Measurements from ENCODE around the gene TNC.

Gene TNC

DNA sequence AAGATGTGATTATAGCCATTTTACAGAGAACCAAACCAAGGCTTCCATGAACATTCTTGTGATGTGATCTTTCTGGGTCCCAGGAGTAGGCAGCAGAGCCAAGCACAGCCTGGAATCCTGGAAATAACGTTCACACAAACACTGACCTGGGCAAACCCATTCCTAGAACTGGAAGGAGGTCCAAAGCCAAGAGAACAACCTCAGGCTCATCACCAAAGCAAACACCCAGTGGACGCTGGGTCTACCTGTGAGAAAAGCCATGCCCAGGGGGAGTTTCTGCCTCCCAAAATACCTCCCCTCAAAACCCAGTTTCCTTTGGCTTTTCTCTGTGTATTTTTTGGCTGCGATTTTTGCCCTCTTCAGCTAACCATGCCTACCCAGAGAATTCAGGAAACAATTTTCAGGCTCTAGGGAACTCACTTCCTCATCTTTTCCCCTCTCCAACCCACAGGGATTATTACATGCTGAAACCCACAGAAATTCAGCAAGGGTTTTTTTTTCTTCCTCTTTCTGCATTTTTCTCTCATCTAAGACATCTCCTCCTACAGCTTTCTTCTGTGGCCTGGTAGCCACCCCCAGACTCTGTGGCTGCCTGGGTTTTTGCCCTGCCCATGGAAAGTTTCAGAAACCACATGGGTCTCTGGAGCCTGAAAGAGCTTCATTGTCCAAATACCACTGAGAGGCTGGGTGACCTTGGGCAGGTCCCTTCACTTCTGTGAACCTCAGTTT is 75.0 kb downstream of the TNC start:
- peak; percentile 93 for DNase-seq

DNA sequence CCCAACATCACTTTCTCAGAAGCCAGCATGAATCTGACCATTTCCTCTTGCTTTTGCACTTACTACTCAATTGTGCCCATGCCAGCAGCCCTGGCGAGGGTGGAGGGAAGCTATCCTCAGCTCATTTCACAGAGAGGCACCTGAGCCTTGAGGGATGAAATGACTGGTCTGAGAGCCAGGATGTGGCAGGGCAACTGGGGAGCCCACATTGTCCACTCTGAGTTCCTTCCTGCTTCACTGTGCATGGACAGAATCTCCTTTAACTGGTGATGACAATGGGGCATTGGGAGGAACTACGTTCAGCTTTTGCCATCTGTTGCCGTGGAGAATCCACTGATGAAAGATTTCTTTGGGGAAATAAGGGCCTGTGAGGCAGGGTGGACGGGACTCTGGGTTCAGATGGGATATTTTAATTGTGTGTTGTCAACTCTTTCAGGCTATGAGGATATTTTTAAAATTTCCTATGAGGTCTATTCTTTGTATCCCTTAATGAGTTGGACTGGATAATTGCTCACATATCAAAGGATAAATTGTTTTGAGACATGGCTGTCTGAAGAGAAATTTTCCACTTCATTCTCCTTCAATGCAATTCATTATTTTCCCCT is 78.3 kb downstream of the TNC start:
- no peak for DNase-seq

DNA sequence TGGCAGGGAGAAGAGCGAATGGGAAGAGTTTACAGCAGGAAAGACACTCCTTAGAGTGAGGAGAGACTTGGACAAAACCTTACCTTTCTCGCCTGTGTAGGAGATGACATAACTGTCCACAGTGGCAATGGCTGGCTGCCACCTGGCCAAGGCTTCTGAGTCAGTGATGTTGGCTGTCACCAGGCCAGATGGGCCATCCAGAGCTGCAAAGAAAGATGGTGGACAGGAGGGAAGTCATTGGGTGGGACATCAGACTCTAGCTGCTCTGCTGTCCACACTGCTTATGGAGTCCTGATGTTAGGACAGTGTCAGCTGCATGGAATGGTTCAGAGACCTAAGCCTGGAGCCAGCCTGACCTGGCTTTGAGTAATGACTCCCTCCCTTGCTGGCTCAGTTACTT is 79.8 kb downstream of the TNC start:
- no peak for DNase-seq

DNA sequence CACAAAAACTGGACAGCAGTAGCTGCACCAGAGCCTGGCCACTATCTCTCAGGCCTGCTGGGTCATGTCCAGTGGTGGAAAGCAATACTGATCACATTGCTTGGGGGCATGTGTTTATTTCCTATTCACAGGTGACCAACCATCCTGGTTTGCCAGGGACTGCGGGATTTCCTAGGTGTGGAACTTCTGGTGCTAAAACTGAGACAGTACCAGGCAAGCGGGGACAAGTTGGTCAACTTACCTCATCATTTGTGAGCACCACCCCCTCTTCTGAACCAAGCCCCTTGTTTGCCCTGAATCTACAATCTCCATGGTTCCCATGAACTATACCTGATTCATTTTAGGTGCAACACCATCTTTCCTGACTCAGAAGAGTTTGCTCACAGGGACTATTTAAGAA is 81.3 kb downstream of the TNC start:
- no peak for DNase-seq

DNA sequence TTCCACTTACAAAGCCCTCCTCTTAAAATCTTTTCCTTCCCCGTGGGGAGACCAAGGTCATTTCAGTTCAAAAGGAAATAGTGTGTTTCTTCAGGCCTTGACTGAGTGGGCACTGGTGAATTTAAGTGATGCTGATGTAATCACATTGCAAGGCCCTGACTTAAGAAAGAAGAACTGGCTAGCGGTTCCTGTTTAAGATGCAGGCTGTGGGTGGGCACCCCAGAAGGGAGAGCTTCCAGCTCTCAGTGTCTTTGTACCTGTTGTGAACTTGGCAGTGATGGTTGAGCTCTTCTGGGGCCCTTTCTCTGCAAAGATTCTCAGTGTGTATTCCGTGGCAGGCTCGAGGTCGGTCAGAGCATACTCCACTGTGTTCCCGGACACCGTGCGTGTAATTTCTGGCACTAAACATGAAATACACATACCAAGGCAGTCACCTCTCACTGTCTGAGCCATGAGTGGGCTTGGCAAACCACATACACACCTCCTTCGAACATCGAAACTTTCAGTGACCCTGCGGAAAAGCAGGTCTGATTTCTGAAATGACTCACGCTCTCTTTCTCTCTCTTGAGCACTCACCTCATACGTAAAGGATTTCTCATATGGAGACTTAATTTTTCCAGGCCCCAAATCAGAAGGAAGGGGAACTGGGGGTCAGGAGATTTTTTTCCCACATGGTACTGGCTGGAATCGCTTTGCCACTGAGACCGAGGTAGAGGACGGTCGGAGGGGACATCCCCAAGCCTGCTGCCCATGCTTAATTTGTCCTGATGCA is 81.9 kb downstream of the TNC start:
- peak; percentile 95 for DNase-seq

DNA sequence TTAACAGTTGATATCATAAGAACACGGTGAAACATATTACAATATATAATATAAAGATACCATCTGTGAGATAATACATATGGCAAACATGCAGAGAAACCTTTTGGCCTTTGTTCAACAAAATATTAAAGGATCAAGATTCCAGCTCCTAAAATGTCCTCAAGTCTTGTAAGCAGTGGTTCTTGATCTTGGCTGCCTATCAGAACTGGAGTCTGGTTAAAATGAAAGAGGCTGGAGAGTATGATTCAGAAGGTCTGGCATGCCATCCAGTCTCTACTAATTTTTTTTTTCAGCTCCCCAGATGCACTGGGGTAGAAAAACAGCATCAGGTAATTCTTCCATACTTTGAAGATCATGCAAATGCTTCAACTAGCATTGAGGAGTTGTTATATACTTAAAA is 83.2 kb downstream of the TNC start:
- no peak for DNase-seq

DNA sequence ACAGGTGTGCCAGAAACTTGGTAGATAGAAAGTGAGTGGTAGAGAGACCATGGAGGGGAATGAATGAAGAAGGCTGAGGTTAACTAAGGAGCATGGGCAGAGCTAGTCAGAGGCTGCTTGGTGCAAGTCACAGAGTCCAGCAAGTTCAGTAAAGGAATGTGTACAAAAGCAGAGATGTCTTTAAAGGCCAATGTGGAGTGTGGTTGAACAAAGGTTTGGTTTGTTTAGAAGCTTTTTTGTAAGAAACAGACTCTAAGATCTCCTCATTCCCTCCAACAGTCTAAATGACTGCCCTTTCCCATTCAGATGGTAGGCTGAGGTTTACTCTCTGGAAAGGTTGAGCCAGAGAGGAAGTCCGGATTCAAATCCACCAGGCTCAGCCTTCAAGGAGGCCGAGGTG is 84.2 kb downstream of the TNC start:
- no peak for DNase-seq

DNA sequence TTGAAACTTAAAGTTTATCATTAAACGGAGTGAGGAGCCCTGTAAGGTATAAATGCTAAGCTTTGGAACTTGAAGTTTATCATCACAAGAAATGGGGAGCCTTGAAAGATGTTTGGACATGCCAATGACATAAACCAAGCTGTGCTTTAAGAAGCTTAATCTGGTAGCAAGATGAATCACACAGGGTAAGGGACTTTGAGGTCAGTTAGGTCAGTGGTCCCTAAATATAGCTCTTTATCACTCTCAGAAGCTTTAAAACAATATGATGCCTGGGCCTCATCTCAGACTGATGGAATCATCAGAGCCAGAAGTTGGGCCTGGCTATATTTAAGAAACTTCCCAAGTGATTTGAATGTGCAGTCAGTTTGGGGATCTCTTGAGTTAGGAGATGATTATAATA is 85.7 kb downstream of the TNC start:
- no peak for DNase-seq

DNA sequence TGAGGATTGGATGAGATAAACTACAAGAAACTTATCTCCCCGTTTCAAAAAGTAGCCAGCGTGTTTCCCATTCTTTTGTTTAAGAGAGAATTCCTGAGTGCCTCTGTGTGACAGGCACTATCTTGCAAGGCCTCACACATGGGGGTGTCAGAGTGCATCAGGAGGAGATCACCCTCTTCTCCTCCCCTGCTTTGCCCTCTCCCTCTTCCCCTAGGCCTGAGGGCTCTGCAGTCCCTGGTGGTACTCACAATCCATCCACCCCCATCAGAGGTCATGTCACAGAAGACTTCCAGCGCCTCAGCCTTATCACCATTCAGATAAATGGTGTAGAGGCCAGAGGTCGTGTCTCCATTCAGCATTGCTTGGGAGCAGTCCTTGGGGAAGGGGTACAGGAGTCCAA is 88.0 kb downstream of the TNC start:
- no peak for DNase-seq

DNA sequence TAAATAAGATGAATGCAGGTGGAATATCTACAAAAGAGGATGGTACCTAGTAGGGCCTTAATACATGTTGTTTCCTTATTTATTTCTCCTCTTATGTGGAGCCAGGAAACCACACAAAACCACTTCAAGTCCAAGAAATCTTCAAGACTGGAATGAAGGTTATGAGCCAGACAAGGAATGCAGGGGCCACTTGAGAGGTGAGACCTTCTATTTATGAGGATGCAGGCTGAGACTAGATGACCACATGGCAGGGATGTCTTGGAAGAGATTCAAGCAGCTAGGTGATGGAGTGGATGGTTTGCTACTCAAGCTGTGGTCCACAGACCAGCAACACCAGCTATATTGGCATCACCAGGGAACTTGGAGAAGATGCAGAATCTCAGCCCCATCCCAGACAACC is 92.2 kb downstream of the TNC start:
- no peak for DNase-seq

DNA sequence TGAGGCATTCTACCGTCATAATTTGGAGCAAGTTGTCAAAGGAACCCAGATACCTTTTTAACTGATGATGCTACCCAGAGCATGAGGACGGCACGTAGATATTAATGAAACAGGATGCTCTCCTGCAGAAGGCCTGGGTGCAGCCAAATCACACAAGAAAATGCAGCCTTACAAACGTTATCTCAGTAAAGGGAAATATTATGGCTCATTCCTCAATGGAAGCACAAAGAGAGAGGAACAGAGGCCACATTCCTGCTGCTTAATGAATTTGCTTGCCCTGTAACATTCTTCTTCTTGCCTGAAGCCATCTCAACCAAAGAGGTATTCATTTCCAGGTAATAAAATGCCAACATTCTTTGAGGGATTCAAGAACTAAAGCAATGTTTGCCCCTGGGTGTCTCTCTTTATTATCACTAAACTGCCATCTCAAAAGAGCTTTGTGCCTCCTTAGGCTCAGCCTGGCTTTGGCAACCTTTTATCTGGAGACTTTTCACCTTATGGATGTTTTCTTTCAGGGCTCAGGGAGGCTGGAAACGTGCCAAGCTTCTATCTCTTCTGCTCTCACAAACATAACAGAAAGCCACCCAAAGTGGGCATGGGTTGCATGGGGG is 92.9 kb downstream of the TNC start:
- no peak for DNase-seq

DNA sequence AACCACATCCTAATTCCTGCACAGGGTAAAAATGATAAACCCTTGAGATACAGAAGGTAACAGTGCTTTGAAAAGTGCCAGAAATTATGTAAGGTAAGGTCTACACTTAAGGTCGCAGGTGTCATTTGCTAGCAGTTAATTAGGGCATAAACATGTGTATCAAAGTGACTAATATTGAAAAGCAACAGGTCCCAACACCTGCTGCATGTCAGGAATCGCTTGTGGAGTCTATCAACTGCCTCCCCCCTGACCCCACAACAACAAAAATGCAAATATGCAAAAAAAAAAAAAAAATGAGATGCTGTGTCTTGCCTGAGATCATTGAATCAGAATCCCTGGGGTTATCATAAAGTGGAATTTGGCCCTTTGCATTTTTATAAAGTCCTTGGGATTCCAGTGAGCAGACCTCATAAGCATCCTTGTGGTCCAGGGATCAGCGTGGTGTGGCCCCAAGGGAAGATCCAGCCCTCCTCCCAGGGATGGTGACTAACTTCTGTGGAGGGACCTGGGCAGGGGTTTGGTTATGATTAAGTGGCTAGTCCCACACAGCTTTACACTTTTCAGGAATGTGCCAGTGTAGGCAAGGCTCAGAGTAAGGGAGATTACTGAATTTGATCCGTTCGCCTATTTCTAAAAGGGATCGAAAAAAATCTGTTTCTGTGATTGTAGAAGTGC is 95.1 kb downstream of the TNC start:
- DNase-seq = no peak

DNA sequence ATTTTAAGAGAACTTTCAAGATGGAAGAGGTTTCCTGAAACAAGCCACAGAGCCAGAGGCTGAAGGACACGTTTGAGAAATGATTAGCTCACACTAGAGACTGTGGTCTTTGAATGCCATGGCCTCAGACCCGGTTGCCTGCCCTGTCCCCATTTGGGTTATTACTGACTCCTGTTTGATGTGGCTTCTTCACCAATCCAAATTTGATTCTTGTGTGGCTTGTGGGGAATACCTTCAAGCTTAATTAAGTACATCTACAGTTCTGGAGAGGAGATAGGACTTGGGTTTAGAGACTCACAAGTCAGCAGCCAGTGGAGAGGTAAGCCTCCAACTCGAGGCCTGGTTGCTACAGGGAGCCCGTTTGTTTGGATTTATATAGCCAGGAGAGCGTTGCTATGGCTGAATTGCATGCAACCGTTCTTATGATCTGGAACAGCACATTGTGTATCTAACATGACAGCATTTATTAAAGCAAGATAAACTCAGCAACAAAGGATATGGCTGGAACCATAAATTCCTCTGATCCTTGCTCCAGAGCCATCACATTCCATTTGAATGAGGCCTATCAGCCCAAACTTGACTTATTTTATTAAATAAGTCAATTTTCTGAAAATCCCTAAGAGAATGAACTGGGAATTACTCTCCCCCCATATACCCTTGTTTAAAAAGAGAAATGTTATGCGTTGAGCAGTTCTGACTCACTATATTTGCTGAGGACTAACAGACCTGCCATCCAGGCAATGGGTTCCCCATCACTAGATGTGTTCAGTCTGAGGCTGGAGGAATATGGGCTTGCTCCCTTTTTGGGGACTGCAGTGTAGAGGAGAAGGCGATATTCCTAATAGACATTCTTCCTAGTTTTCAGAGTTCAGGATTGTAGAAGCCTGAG is 99.2 kb downstream of the TNC start:
- no peak for DNase-seq

DNA sequence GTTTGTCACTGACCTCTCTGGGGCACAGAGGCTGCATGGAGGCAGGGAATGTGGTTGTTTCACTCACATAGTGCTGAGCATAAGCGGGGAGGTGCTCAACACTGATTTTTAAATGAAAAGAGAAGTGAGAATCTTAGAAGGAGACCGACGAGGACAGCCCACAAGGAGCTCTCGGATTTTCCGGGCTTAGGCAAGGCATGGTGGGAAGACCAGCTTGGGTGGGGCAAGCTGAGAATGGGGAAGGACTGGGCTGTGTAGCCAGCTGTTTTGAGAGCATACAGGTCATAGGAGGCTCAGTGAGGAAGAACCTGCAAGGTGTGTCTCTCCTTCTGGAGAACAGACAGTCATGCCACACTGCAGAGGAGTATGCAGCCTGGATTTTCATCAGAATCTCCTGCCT is 101.6 kb downstream of the TNC start:
- DNase-seq = peak; percentile 98

DNA sequence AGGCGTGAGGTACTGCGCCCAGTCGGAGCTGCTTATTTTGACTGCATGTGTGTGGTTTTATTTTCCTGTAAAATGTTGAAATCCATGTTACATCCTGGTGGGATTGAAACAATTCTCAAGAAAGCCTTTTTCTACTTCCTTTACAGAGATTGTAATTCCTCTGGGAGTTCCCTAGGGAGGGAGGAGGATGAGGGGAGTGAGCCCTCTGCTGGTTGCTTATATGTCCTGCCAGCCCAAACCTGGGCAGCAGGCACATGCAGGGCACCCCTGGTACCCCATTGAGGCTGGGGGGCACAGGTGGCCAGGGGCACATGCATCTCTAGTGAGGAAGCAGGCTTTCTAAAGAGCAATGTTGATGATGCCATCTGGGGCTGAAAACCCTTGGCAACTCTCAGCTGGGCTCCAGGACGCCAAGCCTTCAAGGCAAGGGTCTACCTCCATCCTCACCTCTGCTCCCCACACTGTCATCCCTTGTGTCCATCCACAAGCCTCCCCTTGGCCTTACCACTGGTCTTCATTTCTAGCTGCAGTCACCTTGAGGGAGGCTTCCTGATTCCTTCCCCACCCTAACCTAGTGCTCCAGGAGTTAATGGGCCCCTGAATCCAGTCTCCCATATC is 102.8 kb downstream of the TNC start:
- DNase-seq = no peak

DNA sequence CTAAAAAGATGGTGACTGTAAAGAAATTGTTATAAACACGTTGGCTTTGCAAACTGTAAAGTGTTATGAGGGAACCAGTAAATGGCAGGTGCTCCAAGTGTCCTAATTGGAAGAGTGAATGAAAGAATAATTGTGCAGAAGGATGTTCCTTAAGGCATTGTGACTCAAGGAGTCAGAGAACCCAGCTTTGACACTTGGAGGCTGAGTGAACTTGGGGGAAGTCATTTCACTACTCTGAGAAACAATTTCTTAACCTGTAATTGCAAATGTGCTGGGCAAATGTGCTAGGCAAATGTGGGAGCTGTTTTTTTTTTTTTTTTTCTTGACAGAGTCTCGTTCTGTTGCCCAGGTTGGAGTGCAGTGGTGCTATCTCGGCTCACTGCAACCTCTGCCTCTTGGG is 103.5 kb downstream of the TNC start:
- DNase-seq = no peak

DNA sequence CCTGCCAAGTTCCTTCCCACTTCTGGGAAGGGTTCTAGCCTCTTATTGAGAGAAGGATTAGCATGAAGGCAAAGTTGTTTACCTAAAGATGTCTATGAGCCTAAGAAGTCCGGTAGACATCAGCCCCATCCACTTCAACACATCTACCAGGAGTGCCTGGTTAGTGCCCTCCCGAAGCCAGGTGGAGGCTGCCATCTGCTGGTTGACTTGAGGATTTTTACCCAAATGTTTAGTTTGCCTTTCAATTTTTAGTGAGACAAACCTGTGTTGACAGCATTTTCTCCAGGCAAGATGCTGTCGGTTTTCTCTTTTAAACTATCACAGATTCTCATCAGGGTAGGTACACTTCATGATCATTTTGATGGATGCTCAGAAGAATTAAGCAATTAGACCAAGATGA is 104.0 kb downstream of the TNC start:
- peak; percentile 79 for DNase-seq

DNA sequence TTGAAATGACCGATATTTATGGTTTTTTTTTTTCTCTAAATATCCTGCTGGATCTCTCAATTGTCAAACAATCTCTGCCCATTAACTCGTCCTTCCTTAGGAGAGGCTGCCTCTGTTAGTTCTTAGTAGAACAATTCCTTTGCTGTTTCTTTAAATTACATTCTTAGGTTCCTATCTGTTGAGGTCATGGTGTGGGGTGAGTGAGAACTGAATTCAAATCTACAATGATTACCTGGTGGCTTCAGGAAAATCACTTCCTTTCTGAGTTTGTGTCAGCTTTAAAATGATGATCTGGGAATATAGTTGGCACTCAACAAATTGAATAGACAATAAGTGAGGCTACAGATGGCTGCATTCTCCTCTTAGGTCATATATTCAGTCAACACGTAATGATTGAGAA is 105.5 kb downstream of the TNC start:
- DNase-seq = no peak

DNA sequence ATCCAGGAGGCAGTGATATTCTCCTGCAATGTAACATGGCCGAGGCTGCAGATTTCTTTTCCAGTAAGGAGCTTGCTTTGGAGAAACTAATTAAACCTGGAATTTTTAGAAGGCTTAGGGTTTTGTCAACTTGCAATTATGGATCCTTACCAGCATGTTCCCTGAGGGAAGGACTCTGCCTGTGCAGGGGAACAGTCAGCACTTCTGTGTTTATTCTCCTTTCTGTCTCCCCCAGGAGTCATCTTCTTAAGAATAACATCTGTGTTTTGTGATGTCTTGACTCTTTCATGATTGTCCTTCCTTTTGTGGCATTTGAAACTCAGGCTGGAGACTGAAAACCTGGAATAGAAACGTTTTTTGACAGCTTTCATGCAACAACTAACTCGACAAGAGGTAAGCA is 107.1 kb downstream of the TNC start:
- no peak for DNase-seq

DNA sequence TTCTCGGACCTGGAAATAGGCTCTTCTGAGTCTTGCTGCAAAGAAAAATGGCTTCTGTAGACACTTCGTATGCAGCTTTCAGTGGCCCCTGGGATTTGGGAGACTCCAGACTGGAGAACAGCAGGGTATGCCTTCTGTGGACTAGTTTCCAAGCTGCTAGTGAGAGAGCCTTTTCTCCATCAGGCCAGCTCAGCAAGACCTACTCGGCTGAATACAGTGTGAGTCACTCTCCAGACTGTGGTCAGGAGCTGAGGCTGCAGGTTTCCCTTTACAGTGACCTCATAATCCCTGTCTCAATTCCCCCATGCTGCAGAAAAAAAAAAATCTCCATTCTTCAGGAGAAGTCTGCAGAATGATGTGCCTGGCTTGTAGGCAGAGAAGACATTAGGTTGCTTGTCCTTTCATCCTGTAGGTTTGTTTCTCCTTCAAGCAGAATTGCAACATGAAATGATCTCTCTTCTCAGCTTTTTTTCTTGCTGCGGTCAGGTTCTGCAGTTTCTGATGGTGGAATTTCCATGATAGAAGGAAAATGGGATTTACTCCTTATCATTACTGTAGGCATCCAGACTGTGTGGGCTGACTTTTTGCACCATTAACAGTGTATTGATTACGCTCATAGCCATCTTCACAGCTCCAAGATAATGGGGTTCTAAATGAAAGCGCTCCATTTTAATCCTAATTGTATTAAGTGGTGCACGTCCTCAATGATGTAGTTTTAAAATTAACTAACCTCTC is 109.3 kb downstream of the TNC start:
- peak; percentile 96 for DNase-seq

DNA sequence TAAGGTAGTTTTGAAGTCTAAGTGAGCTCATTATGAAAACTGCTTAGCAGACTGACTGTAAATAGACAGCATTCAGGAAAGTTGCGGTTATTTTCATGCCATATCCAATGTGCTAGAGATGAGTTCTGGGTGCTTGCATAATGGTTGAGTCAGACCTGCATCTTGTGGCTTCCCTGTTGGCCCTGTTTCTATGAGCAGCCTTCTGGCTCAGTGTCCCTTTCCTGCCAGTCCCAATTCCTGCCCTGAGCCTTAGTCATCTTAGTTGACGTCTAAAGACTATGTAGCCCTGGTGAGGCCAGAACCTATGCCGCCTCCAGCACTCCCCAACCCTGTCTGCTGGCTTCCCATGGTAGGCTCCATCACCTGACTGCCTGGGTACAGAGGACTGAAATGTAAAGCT is 111.3 kb downstream of the TNC start:
- peak; percentile 98 for DNase-seq

Data from inflammatory macrophage treated with lipopolysaccharide for 4 hours (primary cell).